HG03460 (cell line): ENCODE data around the gene ANKRD53.
A peak's percentile ranks its signal among the peaks of the same experiment; 100 is the strongest.
"Not testable (repeated sequence)": the region's sequence is repeated elsewhere in the genome, so short reads cannot be mapped to it uniquely, and the experiment has no call there.

ENCODE experiments used
- ATAC-seq: cut with Tn5 transposase; IDR thresholded peaks from one replicate; pipeline ENCODE4 v1.9.1; 2021; ENCODE audit not compliant: unreplicated experiment

ANKRD53 gene

GRCh38 chr2:70988151-70988550 lies 9.7 kb downstream of the ANKRD53 start:
- no peak for ATAC-seq

GRCh38 chr2:70988726-70989648 lies 10.6 kb downstream of the ANKRD53 start:
- no peak for ATAC-seq

DNA sequence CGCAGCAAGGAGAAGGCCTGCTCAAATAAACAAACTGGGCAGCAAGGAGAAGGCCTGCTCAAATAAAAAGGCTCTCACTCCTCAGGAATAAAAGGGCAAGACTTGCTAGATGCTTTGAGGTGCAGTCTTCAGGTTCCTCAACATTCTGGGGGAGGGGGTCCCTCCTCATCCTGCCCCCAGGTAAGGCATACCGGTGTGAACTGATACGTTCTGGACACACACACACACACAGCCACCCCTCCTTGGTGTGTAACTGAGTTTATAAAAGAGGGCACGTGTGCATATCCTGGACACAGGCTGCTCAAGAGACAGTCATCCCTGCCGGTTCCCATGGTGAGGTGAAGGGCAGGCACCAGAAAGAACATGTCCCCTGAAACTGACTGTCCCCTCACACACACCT lies 11.8 kb downstream of the ANKRD53 start:
- no peak for ATAC-seq

DNA sequence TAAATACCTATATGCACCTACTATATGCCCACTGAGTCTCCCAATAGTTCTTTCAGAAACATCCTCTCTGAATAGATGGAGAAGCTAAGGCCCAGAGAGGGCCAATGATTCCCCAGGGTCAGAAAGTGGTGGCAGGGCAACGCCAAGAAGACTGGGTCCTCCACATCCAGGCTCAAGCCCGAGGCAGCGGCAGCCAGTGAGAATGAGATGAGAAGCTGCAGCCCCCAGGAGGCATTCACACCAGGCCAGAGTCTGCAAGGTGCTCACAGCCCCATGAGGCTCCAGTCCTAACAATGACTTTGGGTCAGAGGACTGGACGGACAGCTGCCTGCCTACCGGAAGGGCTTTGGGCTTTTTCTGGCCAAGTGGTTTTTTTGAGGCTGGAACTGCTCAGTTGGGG lies 12.7 kb downstream of the ANKRD53 start:
- ATAC-seq, result no peak

DNA sequence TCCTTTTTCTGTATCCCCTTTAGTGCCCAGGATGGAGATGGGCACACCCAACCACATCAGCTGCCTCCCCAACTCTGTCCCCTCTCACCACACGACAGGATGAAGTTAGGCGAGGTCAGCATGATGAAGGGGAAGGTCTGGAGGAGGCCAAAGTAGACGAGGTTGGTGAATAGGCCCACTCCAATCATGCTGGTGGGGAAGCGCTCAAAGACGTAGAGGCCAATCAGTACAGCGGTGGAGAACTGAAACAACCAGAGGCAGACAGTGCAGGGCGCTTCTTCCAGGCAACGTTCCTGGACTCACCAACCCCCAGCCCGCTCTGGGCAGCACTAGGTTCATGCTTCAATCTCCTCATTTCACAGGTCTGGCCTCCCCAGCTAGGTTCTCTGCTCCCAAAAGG lies 13.3 kb downstream of the ANKRD53 start:
- ATAC-seq, result no peak

DNA sequence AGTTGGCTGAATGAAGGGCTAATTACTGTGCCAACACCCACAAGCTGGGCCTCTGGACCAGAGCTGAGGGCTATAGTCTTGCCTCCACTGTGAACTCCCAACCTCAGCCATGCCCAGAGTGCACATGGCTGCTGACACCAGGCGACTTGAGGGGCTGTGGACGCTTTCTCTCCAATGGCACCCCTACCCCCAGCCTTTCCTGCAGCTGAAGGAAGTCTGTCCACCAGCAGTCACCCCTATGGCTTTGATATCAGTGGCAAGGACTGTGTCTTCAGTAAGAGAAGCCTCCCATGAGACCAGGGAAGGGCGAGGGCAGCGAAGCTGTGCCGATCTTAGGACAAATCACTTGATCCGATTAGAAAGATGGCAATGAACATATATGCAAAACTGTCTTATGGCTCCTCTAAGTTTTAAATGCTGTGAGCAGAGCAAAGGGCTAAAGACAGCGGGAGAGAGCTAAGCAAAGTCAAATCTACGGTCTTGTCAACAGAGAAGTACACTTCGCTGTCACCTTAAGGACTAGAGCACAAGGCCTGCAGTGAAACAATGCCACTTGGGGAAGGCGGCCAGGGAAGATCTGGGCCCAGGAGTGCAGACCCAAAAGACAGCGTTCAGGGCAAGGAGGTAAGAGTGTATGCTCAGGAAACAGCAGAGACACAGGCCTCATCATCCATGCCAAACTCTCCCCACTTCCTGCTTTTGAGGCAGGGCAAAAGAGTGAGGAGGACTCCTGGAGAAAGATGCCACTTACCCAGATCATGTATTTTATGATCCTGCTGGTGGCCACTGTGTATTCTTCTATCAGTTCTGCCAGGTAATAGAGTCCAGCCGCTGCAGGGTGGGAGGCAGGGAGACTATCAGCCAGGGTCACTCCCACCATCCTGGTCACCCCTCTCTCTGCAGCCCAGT lies 14.8 kb downstream of the ANKRD53 start:
- ATAC-seq, result no peak

- ATAC-seq, result peak; percentile 19
These were observed 15.7 kb downstream of the ANKRD53 start for GRCh38 chr2:70994009-70994698.

DNA sequence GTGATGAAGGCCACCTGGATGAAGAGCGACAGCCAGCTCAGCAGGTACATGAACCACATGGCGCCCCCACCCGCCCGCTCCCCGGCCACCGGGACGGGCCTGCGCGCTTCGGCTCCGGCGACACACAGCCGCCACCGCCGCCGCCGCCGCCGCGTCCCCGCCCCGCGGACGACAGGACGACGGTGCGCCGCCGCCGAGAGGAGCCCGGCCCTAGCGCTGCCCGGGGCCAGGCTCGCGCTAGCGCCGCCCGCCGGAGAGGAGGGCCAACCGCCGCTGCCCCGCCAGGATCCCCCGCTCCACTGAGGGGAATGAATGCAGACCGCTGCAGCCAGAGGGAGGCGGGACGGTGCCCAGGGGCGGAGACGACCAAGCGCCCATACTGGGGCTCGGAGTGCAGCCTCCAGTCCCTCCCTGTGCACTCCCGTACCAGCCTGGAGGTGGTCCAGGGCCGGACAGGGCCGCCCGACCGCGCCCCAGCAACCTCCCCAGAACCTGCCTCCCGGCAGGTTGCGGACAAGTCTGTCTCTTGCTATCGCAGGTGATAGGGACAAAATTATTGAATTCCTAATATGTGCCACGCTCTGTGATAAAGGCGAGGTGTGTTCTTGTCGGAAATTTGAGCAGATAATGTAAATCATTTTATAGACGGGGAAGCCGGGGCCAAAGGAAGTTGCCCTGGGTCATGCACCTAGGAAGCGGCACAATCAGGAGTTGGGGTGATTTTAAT lies 16.4 kb downstream of the ANKRD53 start, which contains the start of gene TEX261:
TSS of gene TEX261 (minus strand) at position 175 of the 727 bp plus-strand sequence. CDS start at position 59, 116 bp downstream.
- peak; percentile 93 for ATAC-seq

DNA sequence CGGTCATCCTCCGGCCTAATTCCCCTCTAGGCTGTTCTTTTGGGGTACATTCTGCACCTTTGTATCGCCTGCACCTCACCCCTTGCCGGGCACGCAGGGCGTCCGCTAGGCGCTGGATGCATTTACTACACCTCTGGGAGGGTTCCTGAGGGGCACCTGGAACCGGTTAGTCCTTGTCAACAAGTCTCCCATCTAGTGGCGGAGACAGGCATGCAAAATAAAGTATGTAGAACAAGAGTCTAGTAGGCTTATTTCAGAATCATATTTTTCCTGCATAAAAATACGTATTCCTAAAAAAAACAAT lies 16.9 kb downstream of the ANKRD53 start:
- ATAC-seq, result peak; percentile 47

- ATAC-seq, result not testable (repeated sequence)
These were observed 20.5 kb downstream of the ANKRD53 start for GRCh38 chr2:70998885-70999284.

DNA sequence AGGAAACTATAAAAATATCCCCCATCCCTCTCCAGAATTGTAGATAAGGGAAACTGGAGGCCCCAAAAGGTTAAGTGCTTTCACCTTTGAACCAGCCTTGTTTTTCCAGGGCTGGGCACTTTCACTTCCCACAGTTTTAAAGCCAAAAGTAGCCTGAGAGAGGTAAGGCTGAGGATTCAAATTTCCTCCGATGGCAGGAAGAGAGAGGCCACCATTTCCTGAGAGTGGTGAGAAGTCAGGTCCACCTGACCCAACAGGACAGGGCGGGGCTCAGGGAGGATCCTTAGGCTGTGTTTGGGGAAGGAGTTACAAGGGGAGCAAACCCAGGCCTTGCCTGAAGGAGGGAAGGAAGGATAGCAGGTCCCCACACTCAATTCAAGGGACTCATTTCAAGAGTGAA lies 20.9 kb downstream of the ANKRD53 start:
- no peak for ATAC-seq

DNA sequence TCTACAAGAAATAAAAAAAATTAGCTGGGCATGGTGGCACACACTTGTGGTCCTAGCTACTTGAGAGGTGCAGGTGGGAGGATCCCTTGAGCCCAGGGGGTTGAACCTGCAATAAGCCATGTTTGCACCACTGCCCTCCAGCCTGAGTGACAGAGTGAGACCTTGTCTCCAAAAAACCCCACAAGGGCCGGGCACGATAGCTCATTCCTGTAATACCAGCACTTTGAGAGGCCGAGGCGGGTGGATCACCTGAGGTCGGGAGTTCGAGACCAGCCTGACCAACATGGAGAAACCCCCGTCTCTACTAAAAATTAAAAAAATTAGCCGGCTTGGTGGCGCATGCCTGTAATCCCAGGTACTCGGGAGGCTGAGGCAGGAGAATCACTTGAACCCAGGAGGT lies 21.5 kb downstream of the ANKRD53 start:
- ATAC-seq, result not testable (repeated sequence)

DNA sequence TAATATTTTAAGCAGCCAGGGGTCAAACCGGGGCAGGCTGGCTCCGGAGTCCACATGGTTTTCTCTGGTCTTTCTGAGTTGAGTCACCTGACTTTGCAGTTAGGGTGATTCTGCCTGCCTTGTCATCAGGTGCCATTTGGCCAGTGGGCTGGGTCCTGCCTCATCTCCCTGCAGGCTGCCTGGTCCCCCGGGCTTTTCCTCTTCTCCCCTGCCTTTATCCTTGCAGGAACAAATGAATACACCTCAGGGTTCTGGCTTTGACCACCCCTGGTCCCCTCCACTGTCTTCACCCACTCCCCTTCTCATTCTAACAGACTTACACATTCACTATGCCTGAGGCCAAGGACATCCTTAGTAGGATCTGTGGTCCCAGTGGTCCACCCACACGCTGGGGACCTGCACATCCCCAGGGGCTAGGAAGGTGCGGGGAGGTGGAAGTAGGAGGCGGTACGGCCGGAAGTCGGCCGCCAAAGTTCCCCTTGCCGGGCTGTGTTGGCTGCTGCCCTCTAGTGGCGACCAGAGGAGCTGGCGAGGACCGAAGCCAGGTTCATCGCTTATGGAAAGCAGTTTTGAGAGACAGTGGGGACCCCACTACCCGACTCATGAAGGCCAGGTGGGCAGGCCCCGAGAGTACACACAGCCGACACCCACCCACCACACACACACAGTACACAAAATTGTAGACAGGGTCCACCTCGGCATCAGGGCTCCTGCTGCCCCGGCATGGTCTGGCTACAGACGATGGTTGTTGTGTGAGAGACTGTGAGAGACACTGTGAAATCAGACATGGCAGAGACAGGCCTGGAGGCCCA lies 22.6 kb downstream of the ANKRD53 start:
- ATAC-seq, result peak; percentile 94

DNA sequence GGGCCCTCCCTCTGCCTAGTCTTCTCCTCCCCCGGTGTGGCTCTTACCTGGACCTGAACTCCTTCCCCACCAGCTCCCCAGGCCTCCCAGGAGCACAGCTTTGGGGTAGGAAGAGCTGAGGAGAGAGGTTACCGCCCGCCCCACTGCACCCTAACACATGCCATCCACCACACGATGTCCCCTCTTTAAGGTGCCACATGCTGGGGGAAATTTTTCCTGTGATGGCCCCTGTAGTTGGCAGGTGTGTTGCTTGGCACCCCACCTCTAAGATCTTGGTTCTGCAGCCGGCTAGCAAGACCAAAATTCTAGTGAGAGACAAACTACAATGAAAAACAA lies 23.1 kb downstream of the ANKRD53 start:
- no peak for ATAC-seq

GRCh38 chr2:71001981-71002570 lies 23.6 kb downstream of the ANKRD53 start:
- no peak for ATAC-seq

DNA sequence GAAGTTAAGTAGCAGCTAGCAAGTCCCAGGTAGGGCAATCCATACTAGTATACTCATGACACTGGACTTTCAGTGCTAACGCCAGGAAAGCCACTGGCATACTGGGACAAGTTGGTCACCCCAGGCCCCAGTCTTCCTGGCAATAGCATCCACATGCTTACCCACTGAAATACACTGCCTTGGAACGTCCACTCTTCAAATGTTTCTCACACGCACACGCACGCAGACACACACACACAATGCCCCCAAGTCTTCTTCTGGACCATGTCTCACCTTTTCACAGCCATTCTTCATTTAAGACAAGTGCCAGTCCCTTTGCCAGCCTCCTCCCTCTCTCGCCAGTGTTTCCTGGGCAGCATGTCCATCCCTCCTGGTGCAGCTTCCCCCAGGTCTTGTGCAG lies 25.0 kb downstream of the ANKRD53 start:
- no peak for ATAC-seq

DNA sequence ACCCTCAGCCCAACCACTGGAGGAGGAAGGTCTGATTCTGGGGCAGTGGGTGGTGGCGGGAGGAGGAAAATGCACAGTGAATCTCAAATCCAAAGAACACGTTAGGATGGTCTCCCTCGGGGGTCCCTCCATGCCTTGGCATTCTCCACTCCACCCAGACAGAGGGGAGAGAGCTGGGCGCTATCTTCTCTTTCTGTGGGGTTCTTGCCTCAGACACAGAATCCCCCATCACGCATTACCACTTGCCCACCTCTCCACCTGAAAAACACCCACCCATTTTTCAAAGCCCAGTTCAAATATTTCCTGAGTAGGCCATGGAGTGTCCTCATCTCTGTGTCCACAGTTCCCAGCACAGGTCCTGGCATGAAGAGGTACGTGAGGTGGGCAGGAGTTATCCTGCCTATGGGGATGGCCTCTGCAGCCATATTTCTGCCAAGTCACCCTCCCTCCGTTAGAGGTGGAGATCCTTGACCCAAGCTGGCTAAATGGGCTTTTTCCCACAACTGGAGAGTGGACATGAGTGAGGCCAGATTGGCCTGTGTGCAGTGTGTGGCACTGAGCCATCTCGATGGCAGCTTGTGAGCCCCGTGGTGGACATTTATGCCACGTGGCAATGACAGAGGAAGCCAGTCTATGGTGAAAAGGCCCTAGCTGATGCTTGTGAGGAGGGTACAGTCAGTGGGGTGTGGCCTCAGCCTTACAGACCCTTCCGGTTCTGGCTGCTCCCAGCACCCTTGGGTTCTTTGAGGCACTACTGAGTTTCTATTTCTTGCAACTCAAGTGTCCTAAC lies 25.7 kb downstream of the ANKRD53 start:
- no peak for ATAC-seq

DNA sequence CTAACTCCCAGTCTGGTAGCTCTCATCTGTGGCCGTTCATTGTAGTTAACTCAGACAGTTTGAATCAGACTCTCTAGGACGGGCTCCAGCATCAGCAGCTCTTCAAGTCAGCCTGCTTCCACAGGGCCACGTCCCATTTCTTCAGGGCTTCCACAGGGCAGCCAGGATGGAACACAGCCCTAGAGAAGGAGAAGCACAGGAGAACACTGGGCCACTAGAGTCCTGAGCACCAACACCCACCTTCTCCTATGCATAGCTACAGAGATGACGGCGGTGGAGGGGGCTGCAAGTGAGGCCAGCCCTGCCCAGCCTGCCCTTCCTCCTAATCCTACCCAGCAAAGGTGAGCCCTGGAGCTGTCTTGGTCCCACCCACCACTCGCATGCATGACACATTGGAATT lies 26.4 kb downstream of the ANKRD53 start:
- no peak for ATAC-seq
